Mesenchymal stem cell (in vitro differentiated cells and primary cell): Measurements from ENCODE around the gene ACYP2.
A peak's percentile ranks its signal among the peaks of the same experiment; 100 is the strongest.

Experiments used
- DNase-seq: peaks from one replicate; pipeline ENCODE4 v3.0.0-alpha.2; 2013
- H2AFZ ChIP-seq: one replicate; pipeline ENCODE4 v1.6.1; 2013; ENCODE audit warnings: low read depth, mild to moderate bottlenecking, control low read depth, inconsistent platforms, low read length, moderate library complexity
- H2AK5ac ChIP-seq: 2 replicates; pipeline ENCODE4 v1.6.1; 2013; ENCODE audit warnings: low read length, moderate library complexity, mild to moderate bottlenecking, inconsistent platforms; ENCODE audit not compliant: severe bottlenecking
- H2BK120ac ChIP-seq: one replicate; pipeline ENCODE4 v1.6.1; 2013; ENCODE audit warnings: low read depth, mild to moderate bottlenecking, inconsistent platforms, low read length, moderate library complexity
- H2BK12ac ChIP-seq, 2 experiments: one replicate each; pipeline ENCODE4 v1.6.1; 2013; ENCODE audit warnings: inconsistent platforms in 2 of 2, low read length in 2 of 2, mild to moderate bottlenecking in 2 of 2, moderate library complexity in 2 of 2, control low read depth in 1 of 2
- H2BK15ac ChIP-seq: one replicate; pipeline ENCODE4 v1.6.1; 2013; ENCODE audit warnings: mild to moderate bottlenecking, low read depth, inconsistent platforms; ENCODE audit not compliant: poor library complexity, severe bottlenecking
- H2BK5ac ChIP-seq: 2 replicates; pipeline ENCODE4 v1.6.1; 2013; ENCODE audit warnings: low read depth, mild to moderate bottlenecking, low read length, control low read depth, inconsistent platforms; ENCODE audit not compliant: poor library complexity, severe bottlenecking
- H3K14ac ChIP-seq, 2 experiments: one replicate each; pipeline ENCODE4 v1.6.1; 2013; ENCODE audit warnings: inconsistent platforms in 2 of 2, low read length in 2 of 2, control low read depth in 1 of 2, mild to moderate bottlenecking in 1 of 2, moderate library complexity in 1 of 2
- H3K18ac ChIP-seq, 2 experiments: one replicate each; pipeline ENCODE4 v1.6.1; 2013; ENCODE audit warnings: inconsistent platforms in 2 of 2, low read length in 2 of 2, control low read depth in 1 of 2, low read depth in 1 of 2, mild to moderate bottlenecking in 1 of 2
- H3K23ac ChIP-seq, 2 experiments: one replicate each; pipeline ENCODE4 v1.6.1; 2013; ENCODE audit warnings: inconsistent platforms in 2 of 2, low read length in 2 of 2, mild to moderate bottlenecking in 2 of 2, moderate library complexity in 2 of 2, control low read depth in 1 of 2
- H3K27ac ChIP-seq: 2 replicates; pipeline ENCODE4 v1.5.1; 2013; ENCODE audit warnings: mild to moderate bottlenecking, moderate library complexity, low read length, control low read depth, inconsistent platforms; ENCODE audit not compliant: poor library complexity, severe bottlenecking
- H3K27me3 ChIP-seq, 2 experiments: 2 replicates each; pipeline versions ENCODE4 v1.6.1 to v1.7.0; 2013; ENCODE audit warnings: low read length in 2 of 2, mild to moderate bottlenecking in 2 of 2, moderate library complexity in 2 of 2, control low read depth in 1 of 2, inconsistent platforms in 1 of 2; ENCODE audit not compliant: control insufficient read depth in 1 of 2, insufficient read depth in 1 of 2
- H3K36me3 ChIP-seq, 2 experiments: 2 replicates each; pipeline versions ENCODE4 v1.6.1 to v1.7.0; 2013; ENCODE audit warnings: low read length in 2 of 2, control low read depth in 1 of 2, inconsistent platforms in 1 of 2, low read depth in 1 of 2, mild to moderate bottlenecking in 1 of 2; ENCODE audit not compliant: insufficient read depth in 2 of 2, control insufficient read depth in 1 of 2
- H3K4ac ChIP-seq, 2 experiments: one replicate each; pipeline ENCODE4 v1.6.1; 2013; ENCODE audit warnings: inconsistent platforms in 2 of 2, low read length in 2 of 2, mild to moderate bottlenecking in 2 of 2, moderate library complexity in 2 of 2, control low read depth in 1 of 2, low read depth in 1 of 2
- H3K4me1 ChIP-seq: 2 replicates; pipeline ENCODE4 v1.6.1; 2013; ENCODE audit warnings: low read depth, low read length, control low read depth; ENCODE audit not compliant: control insufficient read depth, insufficient read depth
- H3K4me2 ChIP-seq: 2 replicates; pipeline ENCODE4 v1.6.1; 2013; ENCODE audit warnings: low read length, mild to moderate bottlenecking, inconsistent platforms; ENCODE audit not compliant: poor library complexity, severe bottlenecking
- H3K4me3 ChIP-seq, 2 experiments: 2 replicates each; pipeline versions ENCODE4 v1.5.1 to v1.7.0; 2013; ENCODE audit warnings: low read length in 2 of 2, mild to moderate bottlenecking in 2 of 2, control low read depth in 1 of 2, low read depth in 1 of 2; ENCODE audit not compliant: insufficient read depth in 1 of 2
- H3K79me1 ChIP-seq: replicated peaks from 2 replicates; pipeline ENCODE4 v1.6.1; 2013; ENCODE audit warnings: mild to moderate bottlenecking, control low read depth, low read length, inconsistent platforms; ENCODE audit not compliant: poor library complexity, severe bottlenecking
- H3K9ac ChIP-seq: 2 replicates; pipeline ENCODE4 v1.7.0; 2013; ENCODE audit warnings: mild to moderate bottlenecking, low read length, moderate library complexity
- H3K9me3 ChIP-seq: 2 replicates; pipeline ENCODE4 v1.7.0; 2013; ENCODE audit warnings: mild to moderate bottlenecking, low read length; ENCODE audit not compliant: control insufficient read depth
- H4K8ac ChIP-seq: one replicate; pipeline ENCODE4 v1.6.1; 2013; ENCODE audit warnings: inconsistent platforms, mild to moderate bottlenecking, low read length, moderate library complexity
- H4K91ac ChIP-seq: one replicate; pipeline ENCODE4 v1.6.1; 2013; ENCODE audit warnings: mild to moderate bottlenecking, low read length, inconsistent platforms
- whole genome bisulfite sequencing: methylation state at CpG from one replicate; pipeline ENCODE4 v1.1.7; 2013; ENCODE audit warnings: mixed read lengths; 5-methylcytosine and 5-hydroxymethylcytosine counted together

The ACYP2 gene

DNA sequence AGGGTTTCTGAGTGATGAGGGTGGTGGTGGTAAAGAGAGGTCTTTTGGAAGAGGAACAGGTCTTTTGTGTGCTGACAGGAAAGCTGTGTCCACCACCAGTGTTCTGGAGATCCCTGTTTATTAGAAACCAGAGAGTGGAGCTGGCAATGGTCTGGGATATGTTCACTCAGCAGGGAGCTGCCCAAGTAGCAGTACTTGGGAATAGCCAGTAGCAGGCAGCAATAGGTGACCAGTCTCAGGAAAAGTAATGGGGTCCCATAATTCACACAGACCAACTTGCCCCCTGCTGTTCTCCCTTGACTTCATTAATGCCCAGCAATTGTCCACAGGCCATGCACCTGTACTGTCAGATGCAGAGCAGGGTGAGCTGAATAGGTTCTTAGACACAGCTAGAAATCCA is 138.8 kb downstream of the ACYP2 start:
- Histone ChIP-seq H3K79me1 (no peaks in the 10 kb centered on the region), H3K36me3 (no peaks in the 10 kb centered on the region), H2AK5ac (no peak overlapping the region), H3K27ac (no peak overlapping the region), H3K4ac (no peak overlapping the region), H3K27me3 (no peaks in the 10 kb centered on the region), H4K8ac (no peak overlapping the region), H2BK5ac (no peak overlapping the region), H3K14ac (no peak overlapping the region), H2BK120ac (no peak overlapping the region), H3K4me1 (no peaks in the 10 kb centered on the region), H2BK15ac (no peak overlapping the region), H3K4me2 (no peak overlapping the region), H3K9ac (no peak overlapping the region), H3K4me3 (no peak overlapping the region), H2BK12ac (no peak overlapping the region), H3K23ac (no peak overlapping the region), H4K91ac (no peak overlapping the region), H3K18ac (no peak overlapping the region), H2AFZ (no peak overlapping the region), H3K9me3 (no peaks in the 10 kb centered on the region)
- no peak for DNase-seq

DNA sequence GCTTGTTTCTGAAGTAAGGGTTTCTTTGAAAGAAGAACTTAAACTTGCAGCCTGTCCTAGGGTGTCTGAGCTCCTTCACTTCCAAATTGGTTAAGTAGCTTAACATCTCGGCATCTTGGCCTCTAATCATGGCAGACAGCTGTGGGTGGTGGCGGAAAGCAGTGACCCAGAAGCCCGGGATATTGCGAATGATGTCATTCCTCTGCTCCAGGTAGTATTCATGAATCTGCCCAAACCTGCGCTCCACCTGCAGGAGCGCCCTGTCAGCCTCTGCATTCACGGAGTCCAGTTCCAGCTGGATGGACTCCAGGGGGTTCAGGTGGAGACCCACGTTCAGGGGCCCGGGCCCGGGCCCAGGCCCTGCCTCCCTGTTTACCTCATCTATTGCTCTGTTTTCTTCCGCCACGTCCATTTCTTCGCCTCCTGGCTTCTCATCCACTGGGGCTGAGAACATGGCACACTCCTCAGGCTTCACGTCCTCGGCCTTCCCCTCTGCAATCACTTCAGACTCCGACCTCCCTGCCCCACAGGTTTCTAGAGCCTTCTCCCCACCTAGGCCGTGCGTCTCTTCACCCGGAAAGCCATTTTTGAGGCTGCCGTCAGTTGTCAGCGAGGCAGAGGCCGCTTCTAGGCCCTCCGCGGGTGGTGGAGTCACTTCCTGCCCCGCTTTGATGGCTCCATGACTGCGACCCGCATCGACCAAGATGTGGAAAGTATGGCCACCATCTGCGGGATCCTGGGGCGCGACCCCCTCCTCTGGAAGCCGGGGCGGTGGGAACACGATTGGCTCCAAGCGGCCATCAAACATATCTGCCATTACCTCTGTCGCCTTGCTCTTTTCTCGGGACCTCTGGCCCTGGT is 140.0 kb downstream of the ACYP2 start:
- 93% methylated on average over 37 of the region's 37 CpGs for WGBS
- Histone ChIP-seq H3K9me3 (no peaks in the 10 kb centered on the region), H2BK12ac (no peak overlapping the region), H2BK120ac (no peak overlapping the region), H3K79me1 (no peaks in the 10 kb centered on the region), H3K4me3 (no peak overlapping the region), H4K8ac (no peak overlapping the region), H3K14ac (no peak overlapping the region), H3K4ac (no peak overlapping the region), H3K36me3 (no peaks in the 10 kb centered on the region), H3K18ac (no peak overlapping the region), H3K27me3 (no peaks in the 10 kb centered on the region), H2AK5ac (no peak overlapping the region), H4K91ac (no peak overlapping the region), H3K9ac (no peak overlapping the region), H2BK5ac (no peak overlapping the region), H2AFZ (no peak overlapping the region), H3K27ac (no peak overlapping the region), H2BK15ac (no peak overlapping the region), H3K4me2 (no peak overlapping the region), H3K23ac (no peak overlapping the region), H3K4me1 (no peaks in the 10 kb centered on the region)
- no peak for DNase-seq

- peak within 1 kb of the TSS in 1 of 2 experiments; percentile 21 for H3K18ac ChIP-seq
- H2BK15ac ChIP-seq, result no peak within 1 kb of the TSS
- H2BK120ac ChIP-seq, result no peak within 1 kb of the TSS
- no peak within 1 kb of the TSS for H3K23ac ChIP-seq
- DNase-seq, result no peak
- no peaks in the 10 kb centered on the region for H3K36me3 ChIP-seq
- H3K9me3 ChIP-seq, result no peaks in the 10 kb centered on the region
- H3K14ac ChIP-seq, result no peak within 1 kb of the TSS
- peak within 1 kb of the TSS in 1 of 2 experiments; percentile 15 for H2BK12ac ChIP-seq
- no peak within 1 kb of the TSS for H3K27ac ChIP-seq
- H3K27me3 ChIP-seq, result no peaks in the 10 kb centered on the region
- WGBS, result 98% methylated on average over 24 of the region's 25 CpGs
- H3K4me1 ChIP-seq, result no peaks in the 10 kb centered on the region
- no peak within 1 kb of the TSS for H3K9ac ChIP-seq
- H2AK5ac ChIP-seq, result no peak within 1 kb of the TSS
- no peak within 1 kb of the TSS for H3K4me3 ChIP-seq
- no peak within 1 kb of the TSS for H2AFZ ChIP-seq
- no peak within 1 kb of the TSS for H4K91ac ChIP-seq
- no peak within 1 kb of the TSS for H4K8ac ChIP-seq
- H3K4me2 ChIP-seq, result no peak within 1 kb of the TSS
- H3K79me1 ChIP-seq, result no peaks in the 10 kb centered on the region
- no peak within 1 kb of the TSS for H3K4ac ChIP-seq
- H2BK5ac ChIP-seq, result no peak within 1 kb of the TSS
Observed at GRCh38 chr2:54256091-54256694, 140.8 kb downstream of the ACYP2 start, which contains the start of gene TSPYL6. Gene TSPYL6 (minus strand): TSS chr2:54256229. CDS start chr2:54256151, 78 bp downstream.

DNA sequence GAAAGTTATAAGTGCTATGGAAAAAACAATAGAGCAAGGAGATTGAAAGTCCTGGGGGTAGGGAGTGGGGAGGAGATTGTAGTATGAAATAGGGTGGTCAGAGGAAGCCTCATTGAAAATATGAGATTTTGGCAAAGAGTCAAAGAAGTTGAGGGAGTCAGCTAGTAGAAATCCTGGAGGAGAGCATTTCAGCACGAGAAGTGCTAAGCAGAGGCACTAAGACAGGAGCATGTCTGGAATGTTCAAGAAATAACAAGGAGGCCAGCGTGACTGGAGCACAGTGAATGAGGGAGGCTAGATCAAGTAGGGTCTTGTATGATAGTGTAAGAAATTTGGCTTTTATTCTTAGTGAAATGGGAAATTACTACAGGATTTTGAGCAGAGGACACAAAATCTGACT is 142.8 kb downstream of the ACYP2 start:
- Histone ChIP-seq H3K36me3 (no peaks in the 10 kb centered on the region), H3K23ac (no peak overlapping the region), H2BK15ac (no peak overlapping the region), H3K4me2 (no peak overlapping the region), H3K9me3 (no peaks in the 10 kb centered on the region), H4K8ac (no peak overlapping the region), H3K18ac (no peak overlapping the region), H3K4me3 (no peak overlapping the region), H3K4ac (no peak overlapping the region), H3K79me1 (no peaks in the 10 kb centered on the region), H3K4me1 (peaks cover 2% of the 10 kb centered on the region), H3K27ac (no peak overlapping the region), H2BK12ac (no peak overlapping the region), H2BK5ac (no peak overlapping the region), H3K14ac (no peak overlapping the region), H2BK120ac (no peak overlapping the region), H4K91ac (no peak overlapping the region), H3K9ac (no peak overlapping the region), H2AFZ (no peak overlapping the region), H3K27me3 (no peaks in the 10 kb centered on the region), H2AK5ac (no peak overlapping the region)
- peak; percentile 16 for DNase-seq
- WGBS, result 69% methylated on average over 2 of the region's 2 CpGs
